ENCODE data around the gene TSNAX. TPM values are rescaled to one million over a fixed set of nuclear protein-coding genes. Genes with fewer than 3 reads are reported as not detected.

Gene TSNAX
- total RNA-seq, 4 donors from 2014 or later = 17.9 to 25.3 (median 22.4) TPM

DNA sequence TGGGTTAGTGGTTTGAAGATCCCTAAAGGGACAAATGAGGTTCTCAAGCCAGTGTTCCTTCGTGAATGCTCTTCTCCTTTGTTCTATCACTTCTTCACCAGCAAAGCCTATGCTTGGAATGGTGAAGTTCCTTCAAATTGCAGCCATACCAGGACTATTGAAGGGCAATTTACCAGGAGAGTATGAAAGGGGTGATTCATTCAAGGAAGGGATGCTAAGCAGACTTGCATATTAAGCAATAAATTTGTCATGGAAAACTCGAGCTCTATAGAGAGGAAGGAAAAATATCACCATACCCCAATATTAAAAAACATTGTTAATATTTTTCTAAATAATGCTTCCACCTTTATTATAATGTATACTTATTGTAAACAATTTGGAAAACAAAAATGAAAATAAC, 9.3 kb upstream of the TSNAX start:
- Histone ChIP-seq H3K27ac (no peak overlapping the region), H3K4me3 (no peak overlapping the region), H3K36me3 (no peaks in the 10 kb centered on the region), H3K9me3 (no peaks in the 10 kb centered on the region), H3K27me3 (no peaks in the 10 kb centered on the region), H3K4me1 (no peaks in the 10 kb centered on the region)
- no peak for DNase-seq (ENCODE audit: low spot score in 2 of 2)
- TF ChIP-seq CTCF (IDR thresholded peaks at IDR 0.05) (no peak), POLR2A (IDR thresholded peaks at IDR 0.05) (no peak), EP300 (IDR thresholded peaks at IDR 0.05) (no peak)
- WGBS, 2 donors = 30 to 66% methylated on average over 2 of the region's 2 CpGs

- TF ChIP-seq CTCF (IDR thresholded peaks at IDR 0.05) = no peak
- TF ChIP-seq POLR2A (IDR thresholded peaks at IDR 0.05) = no peak
- TF ChIP-seq EP300 (IDR thresholded peaks at IDR 0.05) = no peak
- no peak for DNase-seq (ENCODE audit: low spot score in 2 of 2)
- no peak overlapping the region for H3K4me3 ChIP-seq
- WGBS, 2 donors = 95 to 100% methylated on average over 1 of the region's 1 CpG
- no peaks in the 10 kb centered on the region for H3K4me1 ChIP-seq
- H3K9me3 ChIP-seq = no peaks in the 10 kb centered on the region
- H3K27me3 ChIP-seq = no peaks in the 10 kb centered on the region
- no peaks in the 10 kb centered on the region for H3K36me3 ChIP-seq
- no peak overlapping the region for H3K27ac ChIP-seq
Observed at GRCh38 chr1:231522038-231522437, 6.4 kb upstream of the TSNAX start.

DNA sequence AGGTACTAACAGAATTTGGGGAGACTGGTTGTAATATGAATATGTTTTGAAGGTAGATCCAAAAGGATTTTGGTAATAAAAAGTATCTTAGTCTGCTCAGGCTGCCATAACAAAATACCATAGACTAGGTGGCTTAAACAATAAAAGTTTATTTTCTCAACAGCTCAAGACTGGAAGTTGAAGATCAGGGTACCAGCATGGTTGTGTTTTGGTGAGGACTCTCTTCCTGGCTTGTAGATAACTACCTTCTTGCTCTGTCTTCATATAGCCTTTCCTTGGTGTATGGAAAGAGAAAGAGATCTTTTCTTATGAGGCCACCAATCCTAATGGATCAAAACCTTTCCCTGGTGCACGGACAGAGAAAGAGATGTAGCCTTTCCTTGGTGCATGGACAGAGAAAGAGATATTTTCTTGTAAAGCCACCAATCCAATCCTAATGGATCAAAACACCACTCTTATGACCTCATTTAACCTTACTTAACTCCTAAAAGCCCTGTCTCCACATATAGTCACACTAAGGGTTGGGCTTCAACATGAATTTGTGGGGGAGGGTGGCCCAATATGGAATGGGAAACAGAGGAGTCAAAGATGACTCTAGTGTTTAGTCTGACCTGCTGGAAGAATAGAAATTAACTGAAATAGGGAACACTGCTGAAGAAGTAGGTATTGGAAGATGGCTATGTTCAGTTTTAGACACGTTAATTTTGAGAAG, 5.4 kb upstream of the TSNAX start:
- H3K36me3 ChIP-seq = no peaks in the 10 kb centered on the region
- no peak overlapping the region for H3K4me3 ChIP-seq
- TF ChIP-seq POLR2A (IDR thresholded peaks at IDR 0.05) = no peak
- no peak for TF ChIP-seq CTCF (IDR thresholded peaks at IDR 0.05)
- TF ChIP-seq EP300 (IDR thresholded peaks at IDR 0.05) = no peak
- no peak for DNase-seq (ENCODE audit: low spot score in 2 of 2)
- H3K27ac ChIP-seq = no peak overlapping the region
- no peaks in the 10 kb centered on the region for H3K9me3 ChIP-seq
- 90 to 92% methylated on average over 2 of the region's 2 CpGs for WGBS, 2 donors
- H3K4me1 ChIP-seq = peaks cover 0 to 4% (median 0%) of the 10 kb centered on the region in 4 donors
- no peaks in the 10 kb centered on the region for H3K27me3 ChIP-seq

DNA sequence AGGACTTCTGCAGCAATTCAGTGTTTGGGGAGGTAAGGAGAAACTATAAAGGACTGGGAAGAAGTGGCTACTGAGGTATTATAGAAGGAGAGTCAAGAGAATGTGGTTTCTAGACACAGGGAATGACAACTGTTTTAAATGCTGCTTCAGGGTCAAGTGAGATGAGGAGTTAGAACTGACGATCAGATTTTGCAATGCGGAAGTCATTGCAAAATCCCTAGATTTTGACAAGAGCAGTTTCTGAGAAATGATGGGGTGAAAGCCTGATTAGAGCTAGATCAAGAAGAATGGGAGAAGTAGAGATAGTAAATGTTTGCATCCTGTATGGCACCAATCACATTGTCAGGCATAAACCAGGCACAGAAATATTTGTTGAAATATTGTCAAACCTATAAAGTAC, 4.7 kb upstream of the TSNAX start:
- no peaks in the 10 kb centered on the region for H3K27me3 ChIP-seq
- no peak for DNase-seq (ENCODE audit: low spot score in 2 of 2)
- no peaks in the 10 kb centered on the region for H3K36me3 ChIP-seq
- H3K27ac ChIP-seq = no peak overlapping the region
- 81 to 94% methylated on average over 2 of the region's 2 CpGs for WGBS, 2 donors
- H3K9me3 ChIP-seq = no peaks in the 10 kb centered on the region
- TF ChIP-seq POLR2A (IDR thresholded peaks at IDR 0.05) = no peak
- no peak for TF ChIP-seq CTCF (IDR thresholded peaks at IDR 0.05)
- no peak for TF ChIP-seq EP300 (IDR thresholded peaks at IDR 0.05)
- H3K4me3 ChIP-seq = no peak overlapping the region
- peaks cover 0 to 4% (median 0%) of the 10 kb centered on the region in 4 donors for H3K4me1 ChIP-seq

- peaks cover 5 to 28% (median 10%) of the 10 kb centered on the region in 4 donors for H3K4me1 ChIP-seq
- DNase-seq (ENCODE audit: low spot score in 2 of 2) = no peak
- no peak overlapping the region for H3K4me3 ChIP-seq
- TF ChIP-seq EP300 (IDR thresholded peaks at IDR 0.05) (no peak), POLR2A (IDR thresholded peaks at IDR 0.05) (no peak), CTCF (IDR thresholded peaks at IDR 0.05) (no peak)
- H3K9me3 ChIP-seq = no peaks in the 10 kb centered on the region
- H3K27ac ChIP-seq = no peak overlapping the region
- no peaks in the 10 kb centered on the region for H3K27me3 ChIP-seq
- H3K36me3 ChIP-seq = peaks cover 0 to 8% (median under 1%) of the 10 kb centered on the region in 3 donors
Observed at GRCh38 chr1:231526536-231526935, 1.9 kb upstream of the TSNAX start.
